Amniotic stem cell (primary cell): ENCODE measurements around the gene MYH9.

Experiments used
- DNase-seq: peaks from one replicate; lab custom pipeline; 2025; lab: John Stamatoyannopoulos, UW

The MYH9 gene

DNA sequence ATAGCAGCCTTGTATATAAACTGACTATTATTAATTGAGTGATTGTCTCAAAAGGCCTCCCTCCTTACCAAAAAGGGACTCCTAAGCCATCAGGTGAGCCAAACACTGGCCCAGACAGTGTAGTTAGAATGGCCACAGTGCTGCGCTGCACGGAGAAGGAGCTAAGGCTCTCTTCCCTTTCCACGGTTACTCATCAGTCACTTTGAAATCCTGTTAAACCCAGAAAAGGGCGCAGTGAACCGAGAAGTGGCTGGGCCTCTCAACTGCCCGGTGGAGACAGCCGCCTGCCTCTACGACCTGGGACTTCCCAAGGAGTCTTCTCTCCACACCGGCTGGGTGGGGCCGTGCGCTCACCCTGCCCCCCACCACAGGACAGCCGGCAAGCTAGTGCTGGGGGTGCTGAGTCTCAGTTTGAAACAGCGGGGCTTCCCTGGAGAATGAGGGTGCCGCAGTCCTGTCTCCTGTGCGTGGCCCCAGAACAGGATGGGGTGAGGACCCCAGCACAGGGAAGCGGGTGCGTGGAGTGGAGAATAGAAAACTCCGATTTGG, 1.3 kb downstream of the MYH9 start:
- no peak for DNase-seq

- DNase-seq: no peak
Observed at GRCh38 chr22:36385491-36386350, 2.0 kb downstream of the MYH9 start.

- no peak for DNase-seq
Observed at GRCh38 chr22:36384766-36385481, 2.8 kb downstream of the MYH9 start.

GRCh38 chr22:36383110-36383581, 4.6 kb downstream of the MYH9 start:
- no peak for DNase-seq

GRCh38 chr22:36381513-36382128, 6.1 kb downstream of the MYH9 start:
- DNase-seq: no peak

- DNase-seq: no peak
Observed at GRCh38 chr22:36379593-36380361, 8.0 kb downstream of the MYH9 start.

GRCh38 chr22:36378869-36379217, 8.9 kb downstream of the MYH9 start:
- DNase-seq: no peak

- DNase-seq: no peak
Observed at GRCh38 chr22:36378080-36378868, 9.5 kb downstream of the MYH9 start.

DNA sequence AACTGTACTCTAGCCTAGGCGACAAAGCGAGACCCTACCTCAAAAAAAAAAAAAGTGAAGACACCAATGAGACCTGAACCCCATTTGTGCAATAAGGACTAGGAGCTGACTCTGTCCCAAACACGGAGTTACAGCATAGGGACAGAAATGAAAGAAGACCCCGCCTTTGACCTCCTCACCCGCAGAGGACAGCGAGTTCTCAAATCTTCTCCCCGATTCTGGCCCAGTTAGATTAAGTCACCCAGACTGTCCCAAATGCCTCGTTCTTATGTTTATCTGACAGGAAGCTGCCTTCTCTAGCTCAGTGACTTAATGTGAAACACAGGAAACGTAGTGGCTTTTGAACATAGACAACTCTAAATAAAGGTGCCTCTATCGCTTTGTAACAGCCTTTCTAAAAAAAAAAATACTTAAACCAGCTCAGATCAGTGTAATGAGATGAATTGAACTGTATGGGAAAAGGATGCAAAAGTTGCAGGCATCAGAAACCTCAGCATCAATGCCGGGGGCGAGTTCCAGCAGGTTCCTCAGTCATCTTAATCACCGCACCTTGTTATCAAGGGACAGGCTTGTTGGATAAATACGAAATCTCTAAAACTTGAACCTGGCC, 10.6 kb downstream of the MYH9 start:
- DNase-seq: no peak

DNA sequence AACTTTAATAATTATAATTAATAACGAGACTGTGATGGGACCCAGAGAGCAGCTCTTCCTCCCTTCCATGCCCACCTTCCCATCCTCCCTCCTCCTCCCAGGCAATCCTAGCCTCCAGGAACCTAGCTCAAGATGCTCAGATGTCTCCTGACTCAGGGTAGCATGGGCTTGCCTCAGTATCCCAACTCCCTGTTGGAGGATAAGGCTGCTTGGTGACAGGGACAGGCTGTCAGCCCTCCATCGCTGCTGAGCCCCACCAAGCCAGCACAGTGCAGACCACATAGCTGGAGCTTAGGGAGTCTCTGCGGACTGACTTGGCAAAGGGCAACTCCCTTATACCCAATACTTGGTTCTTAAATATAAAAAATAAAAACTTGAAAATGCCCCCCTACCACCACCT, 11.5 kb downstream of the MYH9 start:
- DNase-seq: no peak

GRCh38 chr22:36375071-36375980, 12.4 kb downstream of the MYH9 start:
- DNase-seq: no peak

- no peak for DNase-seq
Observed at GRCh38 chr22:36374603-36375024, 13.2 kb downstream of the MYH9 start.

GRCh38 chr22:36373258-36373579, 14.5 kb downstream of the MYH9 start:
- no peak for DNase-seq

DNA sequence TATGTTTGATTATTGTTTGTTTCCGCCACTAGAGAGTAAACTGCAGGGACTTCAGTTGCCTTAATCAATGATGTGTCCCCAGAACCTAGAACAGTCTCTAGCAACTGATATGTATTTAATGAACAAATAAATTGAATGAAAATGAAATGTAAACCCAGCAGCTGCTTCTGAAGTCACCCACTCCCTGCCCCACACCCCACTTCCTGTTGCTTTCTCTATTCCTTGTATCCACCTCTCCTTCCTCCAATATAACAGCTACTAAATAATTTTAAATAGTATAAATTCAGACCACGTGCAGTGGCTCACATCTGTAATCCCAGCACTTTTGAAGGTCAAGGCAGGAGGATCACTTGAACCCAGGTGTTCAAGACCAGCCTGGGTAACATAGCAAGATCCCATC, 15.8 kb downstream of the MYH9 start:
- no peak for DNase-seq

GRCh38 chr22:36369922-36370791, 17.6 kb downstream of the MYH9 start:
- DNase-seq: no peak

DNA sequence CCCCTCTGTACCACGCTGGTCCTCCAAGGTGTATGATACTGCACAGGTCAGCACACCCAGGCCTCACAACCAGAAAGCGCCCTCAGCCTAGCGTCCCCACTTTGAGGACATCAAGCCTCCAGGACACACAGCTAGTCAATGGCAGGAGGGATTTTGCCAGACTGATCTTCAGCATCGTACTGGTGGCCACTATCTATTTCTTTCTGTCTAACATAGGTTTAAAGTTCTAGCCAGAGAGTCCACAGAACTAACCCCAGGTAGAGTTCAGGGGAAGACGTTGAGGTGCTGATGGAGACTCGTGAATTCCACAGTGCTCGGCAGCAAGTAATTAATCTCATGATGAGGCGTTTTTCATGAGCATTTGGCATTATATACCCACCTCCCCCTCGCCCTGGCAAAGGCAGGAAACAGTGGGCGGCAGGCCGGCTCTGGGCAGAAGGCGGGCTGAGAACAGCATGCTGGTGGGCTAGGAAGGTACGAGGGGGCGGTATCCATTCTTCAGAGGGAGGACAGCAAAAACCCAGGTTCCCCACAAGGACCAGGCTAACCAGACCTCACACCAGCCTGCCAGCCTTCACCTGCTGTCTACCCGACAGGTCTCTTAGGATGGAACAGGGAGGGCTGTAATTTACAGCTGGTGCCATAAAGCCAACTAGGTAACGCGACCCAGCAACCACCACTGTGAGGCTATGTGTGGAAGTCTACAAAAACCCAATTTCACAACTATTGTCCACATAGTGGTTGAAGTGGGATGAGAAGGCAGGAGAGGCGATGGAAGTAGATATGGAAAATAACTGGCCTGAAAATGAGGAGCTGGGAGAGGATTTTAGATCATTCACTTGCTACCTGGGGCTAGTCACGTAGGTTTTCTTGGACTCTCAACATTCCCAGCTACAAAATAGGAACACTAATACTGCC, 18.5 kb downstream of the MYH9 start:
- DNase-seq: no peak

GRCh38 chr22:36368359-36368983, 19.3 kb downstream of the MYH9 start:
- peak; percentile 59 for DNase-seq
